ENCODE measurements around the gene PRR22. TPM values are rescaled to one million over a fixed set of nuclear protein-coding genes. Genes with fewer than 3 reads are reported as not detected.
"Not testable (repeated sequence)": the region's sequence is repeated elsewhere in the genome, so short reads cannot be mapped to it uniquely, and the experiment has no call there.

Gene PRR22
- total RNA-seq, 1 donor from 2014 or later = 0.41 TPM

- DNase-seq (ENCODE audit: low spot score in 2 of 2) = no peak
- no peak for FAIRE-seq
Measured at GRCh38 chr19:5795382-5795919, 10.9 kb upstream of the PRR22 start.

GRCh38 chr19:5793188-5793587, 8.6 kb upstream of the PRR22 start:
- DNase-seq (ENCODE audit: low spot score in 2 of 2) (no peak), FAIRE-seq (no peak)

- FAIRE-seq (no peak), DNase-seq (ENCODE audit: low spot score in 2 of 2) (no peak)
Measured at GRCh38 chr19:5792224-5792623, 7.7 kb upstream of the PRR22 start.

- peak; percentile 98 to 99 for DNase-seq (ENCODE audit: low spot score in 2 of 2)
- FAIRE-seq = no peak
Measured at GRCh38 chr19:5790559-5791520, 6.3 kb upstream of the PRR22 start, which contains the start of gene DUS3L. Gene DUS3L (minus strand): TSS chr19:5791163. CDS start chr19:5791141, 22 bp downstream.

- FAIRE-seq = no peak
Measured at GRCh38 chr19:5789886-5790558, 5.5 kb upstream of the PRR22 start.

GRCh38 chr19:5789351-5789761, 4.8 kb upstream of the PRR22 start:
- DNase-seq (ENCODE audit: low spot score in 2 of 2) (no peak), FAIRE-seq (no peak)

More at GRCh38 chr19:5789886-5790558, 5.5 kb upstream of the PRR22 start:
- no peak for DNase-seq (ENCODE audit: low spot score in 2 of 2)

- DNase-seq (ENCODE audit: low spot score in 2 of 2) = no peak
- no peak for FAIRE-seq
Measured at GRCh38 chr19:5788422-5788821, 3.9 kb upstream of the PRR22 start.

GRCh38 chr19:5787409-5788182, 3.0 kb upstream of the PRR22 start:
- FAIRE-seq (no peak), DNase-seq (ENCODE audit: low spot score in 2 of 2) (no peak)

- FAIRE-seq (no peak), DNase-seq (ENCODE audit: low spot score in 2 of 2) (no peak)
Measured at GRCh38 chr19:5786593-5787408, 2.3 kb upstream of the PRR22 start.

GRCh38 chr19:5785423-5785822, 877 bp upstream of the PRR22 start:
- FAIRE-seq = no peak
- no peak for DNase-seq (ENCODE audit: low spot score in 2 of 2)

GRCh38 chr19:5782945-5783919, 1.3 kb downstream of the PRR22 start:
- DNase-seq (ENCODE audit: low spot score in 2 of 2) (no peak), FAIRE-seq (no peak)

- FAIRE-seq (no peak), DNase-seq (ENCODE audit: low spot score in 2 of 2) (no peak)
Measured at GRCh38 chr19:5782322-5782721, 2.2 kb downstream of the PRR22 start.

- not testable (repeated sequence) for DNase-seq (ENCODE audit: low spot score in 2 of 2); FAIRE-seq
Measured at GRCh38 chr19:5780916-5781315, 3.6 kb downstream of the PRR22 start.

GRCh38 chr19:5778402-5778801, 6.1 kb downstream of the PRR22 start:
- DNase-seq (ENCODE audit: low spot score in 2 of 2) (no peak), FAIRE-seq (no peak)

GRCh38 chr19:5775668-5776309, 8.8 kb downstream of the PRR22 start:
- no peak for FAIRE-seq

GRCh38 chr19:5774921-5775320, 9.6 kb downstream of the PRR22 start:
- no peak for DNase-seq (ENCODE audit: low spot score in 2 of 2)
- FAIRE-seq = no peak

More at GRCh38 chr19:5775668-5776309, 8.8 kb downstream of the PRR22 start:
- no peak for DNase-seq (ENCODE audit: low spot score in 2 of 2)

GRCh38 chr19:5773276-5773675, 11.3 kb downstream of the PRR22 start:
- DNase-seq (ENCODE audit: low spot score in 2 of 2) (no peak), FAIRE-seq (no peak)

GRCh38 chr19:5772416-5772815, 12.1 kb downstream of the PRR22 start:
- DNase-seq (ENCODE audit: low spot score in 2 of 2) (no peak), FAIRE-seq (no peak)

Data from frontal cortex (tissue), 4 donors.